ENCODE measurements around the gene BCAS3.

The BCAS3 gene

DNA sequence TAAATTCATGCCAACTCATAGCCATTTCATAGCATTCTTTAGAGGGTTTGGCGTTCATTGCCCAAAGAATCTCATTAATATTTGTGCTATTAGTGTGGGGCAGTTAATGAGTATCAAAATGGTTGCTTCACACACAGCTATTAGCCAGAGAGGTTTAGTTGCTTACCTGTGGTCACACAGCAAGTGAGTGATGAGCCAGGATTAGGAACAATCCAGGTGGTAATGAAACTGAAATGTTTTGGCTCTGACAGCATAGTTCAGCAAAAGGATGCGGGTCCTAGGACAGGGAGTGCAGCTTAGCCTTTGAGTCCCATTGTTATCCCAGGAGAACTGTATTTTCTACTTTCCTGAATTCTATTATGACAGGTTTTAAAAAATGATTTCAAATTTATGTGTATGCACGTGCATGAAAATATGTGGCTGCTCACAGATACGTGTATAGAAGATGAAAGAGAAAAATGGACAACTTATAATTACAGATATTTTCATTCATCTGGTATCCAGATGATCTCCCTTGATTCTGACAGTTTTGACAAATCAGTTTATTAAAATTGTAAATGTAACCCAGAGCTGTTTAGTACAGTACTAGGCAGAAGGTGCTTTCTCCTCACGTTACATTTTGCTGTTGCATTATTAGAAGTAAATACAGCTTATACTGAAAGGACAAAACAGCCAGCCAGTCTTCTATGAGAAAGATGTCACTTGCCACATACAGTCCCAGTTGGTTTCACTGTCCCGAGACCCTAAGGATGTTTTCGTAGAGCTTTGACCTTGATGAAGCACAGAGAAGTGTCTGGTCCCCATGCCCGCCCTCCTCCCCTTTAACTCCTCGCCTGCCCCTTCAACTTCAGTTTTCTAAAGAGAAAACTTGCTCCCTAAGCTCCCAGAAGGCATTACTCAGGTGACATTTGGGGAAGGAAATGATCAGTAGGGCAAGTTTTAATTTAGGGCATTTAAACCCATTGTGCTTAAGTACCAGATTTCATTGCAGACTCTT lies 622.2 kb downstream of the BCAS3 start:
- Histone ChIP-seq H3K27me3 (ENCODE audit: control insufficient read depth, insufficient read depth, low read length) (no peaks in the 10 kb centered on the region), H3K36me3 (ENCODE audit: control insufficient read depth, insufficient read depth, low read length) (no peaks in the 10 kb centered on the region), H3K4me2 (ENCODE audit: low read length) (no peak overlapping the region), H3K9ac (no peak overlapping the region), H3K9me3 (ENCODE audit: control insufficient read depth, low read length) (no peaks in the 10 kb centered on the region), H3K4me3 (ENCODE audit: low read depth, low read length) (no peak overlapping the region), H3K27ac (no peak overlapping the region), H3K4me1 (no peaks in the 10 kb centered on the region), H2AFZ (no peak overlapping the region), H3K79me2 (no peaks in the 10 kb centered on the region)
- TF ChIP-seq, protein P1, sequence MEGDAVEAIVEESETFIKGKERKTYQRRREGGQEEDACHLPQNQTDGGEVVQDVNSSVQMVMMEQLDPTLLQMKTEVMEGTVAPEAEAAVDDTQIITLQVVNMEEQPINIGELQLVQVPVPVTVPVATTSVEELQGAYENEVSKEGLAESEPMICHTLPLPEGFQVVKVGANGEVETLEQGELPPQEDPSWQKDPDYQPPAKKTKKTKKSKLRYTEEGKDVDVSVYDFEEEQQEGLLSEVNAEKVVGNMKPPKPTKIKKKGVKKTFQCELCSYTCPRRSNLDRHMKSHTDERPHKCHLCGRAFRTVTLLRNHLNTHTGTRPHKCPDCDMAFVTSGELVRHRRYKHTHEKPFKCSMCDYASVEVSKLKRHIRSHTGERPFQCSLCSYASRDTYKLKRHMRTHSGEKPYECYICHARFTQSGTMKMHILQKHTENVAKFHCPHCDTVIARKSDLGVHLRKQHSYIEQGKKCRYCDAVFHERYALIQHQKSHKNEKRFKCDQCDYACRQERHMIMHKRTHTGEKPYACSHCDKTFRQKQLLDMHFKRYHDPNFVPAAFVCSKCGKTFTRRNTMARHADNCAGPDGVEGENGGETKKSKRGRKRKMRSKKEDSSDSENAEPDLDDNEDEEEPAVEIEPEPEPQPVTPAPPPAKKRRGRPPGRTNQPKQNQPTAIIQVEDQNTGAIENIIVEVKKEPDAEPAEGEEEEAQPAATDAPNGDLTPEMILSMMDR (IDR thresholded peaks at IDR 0.05), result no peak

- no peak overlapping the region for H3K27ac ChIP-seq
- H3K36me3 ChIP-seq (ENCODE audit: control insufficient read depth, insufficient read depth, low read length), result no peaks in the 10 kb centered on the region
- no peak overlapping the region for H3K4me2 ChIP-seq (ENCODE audit: low read length)
- no peaks in the 10 kb centered on the region for H3K27me3 ChIP-seq (ENCODE audit: control insufficient read depth, insufficient read depth, low read length)
- no peaks in the 10 kb centered on the region for H3K79me2 ChIP-seq
- no peaks in the 10 kb centered on the region for H3K9me3 ChIP-seq (ENCODE audit: control insufficient read depth, low read length)
- no peak overlapping the region for H2AFZ ChIP-seq
- no peak overlapping the region for H3K9ac ChIP-seq
- TF ChIP-seq, protein P1 (IDR thresholded peaks at IDR 0.05), result no peak
- H3K4me1 ChIP-seq, result no peaks in the 10 kb centered on the region
- H3K4me3 ChIP-seq (ENCODE audit: low read depth, low read length), result no peak overlapping the region
Measured at GRCh38 chr17:61302953-61303816, 625.5 kb downstream of the BCAS3 start.

GRCh38 chr17:61303817-61304096 lies 626.1 kb downstream of the BCAS3 start:
- H3K4me2 ChIP-seq (ENCODE audit: low read length), result no peak overlapping the region
- TF ChIP-seq, protein P1 (IDR thresholded peaks at IDR 0.05), result no peak

GRCh38 chr17:61305024-61305423 lies 627.4 kb downstream of the BCAS3 start:
- Histone ChIP-seq H3K4me3 (ENCODE audit: low read depth, low read length) (no peak overlapping the region), H3K27ac (no peak overlapping the region), H2AFZ (no peak overlapping the region), H3K4me1 (no peaks in the 10 kb centered on the region), H3K27me3 (ENCODE audit: control insufficient read depth, insufficient read depth, low read length) (no peaks in the 10 kb centered on the region), H3K36me3 (ENCODE audit: control insufficient read depth, insufficient read depth, low read length) (no peaks in the 10 kb centered on the region), H3K79me2 (no peaks in the 10 kb centered on the region), H3K9ac (no peak overlapping the region), H3K9me3 (ENCODE audit: control insufficient read depth, low read length) (no peaks in the 10 kb centered on the region), H3K4me2 (ENCODE audit: low read length) (no peak overlapping the region)
- TF ChIP-seq, protein P1 (IDR thresholded peaks at IDR 0.05), result no peak

More at GRCh38 chr17:61303817-61304096, 626.1 kb downstream of the BCAS3 start:
- H3K4me3 ChIP-seq (ENCODE audit: low read depth, low read length), result no peak overlapping the region
- H3K36me3 ChIP-seq (ENCODE audit: control insufficient read depth, insufficient read depth, low read length), result no peaks in the 10 kb centered on the region
- no peaks in the 10 kb centered on the region for H3K79me2 ChIP-seq
- no peak overlapping the region for H3K27ac ChIP-seq
- no peak overlapping the region for H3K9ac ChIP-seq
- no peaks in the 10 kb centered on the region for H3K4me1 ChIP-seq
- H2AFZ ChIP-seq, result no peak overlapping the region
- no peaks in the 10 kb centered on the region for H3K27me3 ChIP-seq (ENCODE audit: control insufficient read depth, insufficient read depth, low read length)
- H3K9me3 ChIP-seq (ENCODE audit: control insufficient read depth, low read length), result no peaks in the 10 kb centered on the region
